ENCODE measurements around the gene CPT1C.
A peak's percentile ranks its signal among the peaks of the same experiment; 100 is the strongest.

DNA sequence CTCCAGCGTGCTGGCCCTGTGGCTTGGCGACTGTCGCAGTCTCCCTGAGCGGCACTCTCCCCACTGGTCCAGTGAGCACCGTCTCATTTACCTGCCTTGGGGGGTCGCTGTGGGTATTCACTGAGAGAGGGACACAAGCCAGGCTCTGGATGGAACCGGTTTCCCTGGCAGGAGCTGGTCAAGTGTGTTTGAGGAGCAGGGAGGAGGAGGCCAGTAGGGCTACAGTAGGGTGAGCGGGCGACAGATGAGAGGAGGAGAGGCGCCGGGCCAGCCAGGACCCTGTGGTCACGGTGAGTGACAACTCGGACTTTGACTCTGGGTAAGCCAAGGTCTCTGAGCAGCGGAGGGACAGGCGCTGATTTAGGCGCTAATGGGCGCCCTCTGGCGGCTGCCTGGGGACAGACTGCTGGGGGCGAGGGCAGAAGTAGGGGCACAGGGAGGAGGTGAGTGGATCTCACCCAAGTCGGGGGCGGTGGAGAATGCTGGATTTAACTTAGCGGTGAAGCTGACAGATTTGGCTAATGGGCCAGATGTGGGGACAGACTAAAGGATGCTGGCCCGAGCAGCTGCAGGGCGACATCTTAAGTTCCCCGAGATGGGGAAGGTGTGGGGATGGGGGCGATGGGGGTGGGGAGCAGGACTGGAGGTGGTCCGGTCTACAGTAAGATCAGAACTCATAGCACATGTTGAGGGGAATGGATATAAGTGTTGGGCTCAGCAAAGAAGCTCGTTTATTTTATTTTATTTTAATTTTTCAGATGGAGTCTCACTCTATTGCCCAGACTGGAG is 18.6 kb upstream of the CPT1C start:
- no peak for TF ChIP-seq POLR2A (IDR thresholded peaks at IDR 0.05)
- TF ChIP-seq, protein P1, sequence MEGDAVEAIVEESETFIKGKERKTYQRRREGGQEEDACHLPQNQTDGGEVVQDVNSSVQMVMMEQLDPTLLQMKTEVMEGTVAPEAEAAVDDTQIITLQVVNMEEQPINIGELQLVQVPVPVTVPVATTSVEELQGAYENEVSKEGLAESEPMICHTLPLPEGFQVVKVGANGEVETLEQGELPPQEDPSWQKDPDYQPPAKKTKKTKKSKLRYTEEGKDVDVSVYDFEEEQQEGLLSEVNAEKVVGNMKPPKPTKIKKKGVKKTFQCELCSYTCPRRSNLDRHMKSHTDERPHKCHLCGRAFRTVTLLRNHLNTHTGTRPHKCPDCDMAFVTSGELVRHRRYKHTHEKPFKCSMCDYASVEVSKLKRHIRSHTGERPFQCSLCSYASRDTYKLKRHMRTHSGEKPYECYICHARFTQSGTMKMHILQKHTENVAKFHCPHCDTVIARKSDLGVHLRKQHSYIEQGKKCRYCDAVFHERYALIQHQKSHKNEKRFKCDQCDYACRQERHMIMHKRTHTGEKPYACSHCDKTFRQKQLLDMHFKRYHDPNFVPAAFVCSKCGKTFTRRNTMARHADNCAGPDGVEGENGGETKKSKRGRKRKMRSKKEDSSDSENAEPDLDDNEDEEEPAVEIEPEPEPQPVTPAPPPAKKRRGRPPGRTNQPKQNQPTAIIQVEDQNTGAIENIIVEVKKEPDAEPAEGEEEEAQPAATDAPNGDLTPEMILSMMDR (IDR thresholded peaks at IDR 0.05) = peak; percentile 75 to 91 (median 82)

All from esophagus squamous epithelium (tissue), 4 donors.